Renal cortex interstitium (tissue), 11 donors: ENCODE results near the gene HNRNPL. TPM values are rescaled to one million over a fixed set of nuclear protein-coding genes. Genes with fewer than 3 reads are reported as not detected.
"Not testable (repeated sequence)": the region's sequence is repeated elsewhere in the genome, so short reads cannot be mapped to it uniquely, and the experiment has no call there.

Experiments
- DNase-seq, 11 donors: peaks; one replicate each; pipeline ENCODE4 v3.0.0-alpha.2; 2013; ENCODE audit warnings: low read depth in 9 of 11, low spot score in 4 of 11; ENCODE audit errors: extremely low read depth in 1 of 11
- polyA plus RNA-seq, 3 donors: library from polyadenylated mRNA; unstranded; fragments of 120-200 nt; gene quantifications; one replicate each; pipeline ENCODE4 v1.2.1, GENCODE V29; 2013; ENCODE audit not compliant: insufficient read length in 3 of 3

The HNRNPL gene
- polyA plus RNA-seq, 3 donors: 449 to 563 (median 527) TPM

- DNase-seq: no peak
These were observed 32.7 kb downstream of the HNRNPL start for GRCh38 chr19:38817081-38817480.

- no peak for DNase-seq
These were observed 33.5 kb downstream of the HNRNPL start for GRCh38 chr19:38816131-38816750.

GRCh38 chr19:38815059-38816001 is 34.5 kb downstream of the HNRNPL start:
- no peak for DNase-seq

GRCh38 chr19:38813932-38814331 is 35.9 kb downstream of the HNRNPL start:
- DNase-seq: not testable (repeated sequence)

- no peak for DNase-seq
These were observed 36.5 kb downstream of the HNRNPL start for GRCh38 chr19:38813323-38813722.

GRCh38 chr19:38812841-38813320 is 36.9 kb downstream of the HNRNPL start, which contains the start of gene LGALS4:
Gene LGALS4 (minus strand): TSS chr19:38812945. CDS start chr19:38812886, 59 bp downstream.
- DNase-seq: no peak

GRCh38 chr19:38812009-38812840 is 37.6 kb downstream of the HNRNPL start:
- no peak for DNase-seq

GRCh38 chr19:38809592-38810252 is 40.1 kb downstream of the HNRNPL start:
- DNase-seq: no peak

- DNase-seq: no peak
These were observed 41.0 kb downstream of the HNRNPL start for GRCh38 chr19:38808741-38809140.

GRCh38 chr19:38807374-38808098 is 42.2 kb downstream of the HNRNPL start:
- not testable (repeated sequence) for DNase-seq

- no peak for DNase-seq
These were observed 43.4 kb downstream of the HNRNPL start for GRCh38 chr19:38806371-38806770.

- DNase-seq: no peak
These were observed 44.6 kb downstream of the HNRNPL start for GRCh38 chr19:38805180-38805579.

- DNase-seq: no peak
These were observed 46.2 kb downstream of the HNRNPL start for GRCh38 chr19:38803543-38803942.

GRCh38 chr19:38801359-38802095 is 48.3 kb downstream of the HNRNPL start:
- no peak for DNase-seq

- DNase-seq: no peak
These were observed 49.0 kb downstream of the HNRNPL start for GRCh38 chr19:38800577-38801347.

GRCh38 chr19:38799104-38799503 is 50.7 kb downstream of the HNRNPL start:
- DNase-seq: no peak

- DNase-seq: not testable (repeated sequence)
These were observed 52.0 kb downstream of the HNRNPL start for GRCh38 chr19:38797781-38798180.
